GM10248 (cell line): ENCODE results near the gene SCARB2.

Source experiments
- CTCF ChIA-PET: fragments of 300-600 bp; sonication (Branson Sonifier 250); formaldehyde crosslinking; extraction: SDS; loops from one replicate; lab custom pipeline; 2021; ENCODE audit warnings: antibody characterized with exemption; lab: Yijun Ruan, JAX
- POLR2A ChIA-PET: fragments of 350-650 bp; sonication (Branson Sonifier 250); formaldehyde crosslinking; extraction: SDS; loops from one replicate; lab custom pipeline; 2020; ENCODE audit warnings: antibody characterized with exemption; lab: Yijun Ruan, JAX
- DNase-seq: peaks from one replicate; pipeline ENCODE4 v3.0.0; 2012; ENCODE audit errors: extremely low spot score
- CTCF ChIP-seq: IDR thresholded peaks from 2 replicates; pipeline ENCODE4 v1.5.1; 2012; ENCODE audit warnings: mild to moderate bottlenecking, low read depth; ENCODE audit errors: extremely low read depth, missing control alignments, control extremely low read depth

Gene SCARB2

GRCh38 chr4:76194325-76194724, 19.3 kb downstream of the SCARB2 start:
- no peak for TF ChIP-seq CTCF
- ChIA-PET CTCF (interaction anchor here (2.0 kb wide), 1 partner anchor 14 kb away, joined by 17 read pairs; no protein-coding TSS in a partner anchor), POLR2A (no interaction called here)
- DNase-seq: no peak

- no peak for TF ChIP-seq CTCF
- POLR2A ChIA-PET: no interaction called here
- DNase-seq: no peak
- CTCF ChIA-PET: interaction anchor here (2.0 kb wide), 1 partner anchor 12 kb away, joined by 10 read pairs; no protein-coding TSS in a partner anchor
Measured at GRCh38 chr4:76192236-76192635, 21.4 kb downstream of the SCARB2 start.

GRCh38 chr4:76188557-76188956, 25.1 kb downstream of the SCARB2 start:
- ChIA-PET CTCF (interaction anchor here (1.2 to 3.4 kb wide), 4 partner anchors 9 to 189 kb away, joined by 4 to 34 read pairs (median 8); no protein-coding TSS in a partner anchor), POLR2A (no interaction called here)
- TF ChIP-seq CTCF: no peak
- DNase-seq: no peak

GRCh38 chr4:76188149-76188548, 25.5 kb downstream of the SCARB2 start:
- POLR2A ChIA-PET: no interaction called here
- DNase-seq: no peak
- TF ChIP-seq CTCF: no peak
- CTCF ChIA-PET: interaction anchor here (1.2 to 3.4 kb wide), 4 partner anchors 9 to 190 kb away, joined by 4 to 34 read pairs (median 8); no protein-coding TSS in a partner anchor

- ChIA-PET CTCF (no interaction called here), POLR2A (no interaction called here)
- DNase-seq: no peak
- TF ChIP-seq CTCF: no peak
Measured at GRCh38 chr4:76187152-76187551, 26.5 kb downstream of the SCARB2 start.

- CTCF ChIA-PET: interaction anchor here (1.1 to 5.4 kb wide), 3 partner anchors 16 to 322 kb away, joined by 3 to 163 read pairs (median 40); no protein-coding TSS in a partner anchor
- TF ChIP-seq CTCF: no peak
- POLR2A ChIA-PET: no interaction called here
- no peak for DNase-seq
Measured at GRCh38 chr4:76182463-76182862, 31.2 kb downstream of the SCARB2 start.
